ENCODE measurements around the gene CDKN1B. TPM values are rescaled to one million over a fixed set of nuclear protein-coding genes. Genes with fewer than 3 reads are reported as not detected.

Gene CDKN1B
- total RNA-seq, 1 experiment from 2014 or later = 27.7 TPM

DNA sequence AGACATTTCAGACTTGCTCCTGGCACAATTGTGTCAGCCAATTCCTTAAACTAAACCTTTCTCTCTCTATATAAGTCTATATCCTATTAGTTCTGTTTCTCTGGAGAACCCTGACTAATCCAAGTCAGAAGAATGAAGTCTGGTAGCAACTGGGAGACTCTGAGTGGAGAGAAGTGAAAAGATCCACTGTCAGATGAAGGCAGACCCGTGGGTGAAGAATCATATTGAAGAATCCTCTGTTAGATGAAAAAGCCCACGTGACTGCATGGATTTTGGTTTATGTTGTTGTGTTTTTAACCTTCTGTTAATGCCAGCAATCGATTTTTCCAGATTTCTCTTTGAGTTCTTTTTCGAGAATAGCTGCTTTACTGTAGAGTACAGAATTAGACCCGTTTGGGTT is 38.8 kb downstream of the CDKN1B start:
- H4K5ac ChIP-seq (ENCODE audit: insufficient read length, low read depth, low read length) = no peak overlapping the region
- no peaks in the 10 kb centered on the region for H3K79me2 ChIP-seq (ENCODE audit: insufficient read depth, low read length)
- H2BK20ac ChIP-seq (ENCODE audit: low read depth, low read length, poor library complexity, severe bottlenecking) = no peak overlapping the region
- H4K8ac ChIP-seq (replicated peaks; ENCODE audit: insufficient read length, low read depth, low read length) = no peak overlapping the region
- H3K4me2 ChIP-seq (ENCODE audit: insufficient read depth, insufficient read length, low read length) = no peak overlapping the region
- no peak overlapping the region for H3K4me3 Mint-ChIP-seq
- H2AK5ac ChIP-seq (ENCODE audit: insufficient read length, low read length) = no peak overlapping the region
- H3K4me1 Mint-ChIP-seq = no peaks in the 10 kb centered on the region
- H3K27me3 Mint-ChIP-seq (ENCODE audit: low read depth) = no peaks in the 10 kb centered on the region; the same call in 1 of the 2 replicates
- TF ChIP-seq, protein P1, sequence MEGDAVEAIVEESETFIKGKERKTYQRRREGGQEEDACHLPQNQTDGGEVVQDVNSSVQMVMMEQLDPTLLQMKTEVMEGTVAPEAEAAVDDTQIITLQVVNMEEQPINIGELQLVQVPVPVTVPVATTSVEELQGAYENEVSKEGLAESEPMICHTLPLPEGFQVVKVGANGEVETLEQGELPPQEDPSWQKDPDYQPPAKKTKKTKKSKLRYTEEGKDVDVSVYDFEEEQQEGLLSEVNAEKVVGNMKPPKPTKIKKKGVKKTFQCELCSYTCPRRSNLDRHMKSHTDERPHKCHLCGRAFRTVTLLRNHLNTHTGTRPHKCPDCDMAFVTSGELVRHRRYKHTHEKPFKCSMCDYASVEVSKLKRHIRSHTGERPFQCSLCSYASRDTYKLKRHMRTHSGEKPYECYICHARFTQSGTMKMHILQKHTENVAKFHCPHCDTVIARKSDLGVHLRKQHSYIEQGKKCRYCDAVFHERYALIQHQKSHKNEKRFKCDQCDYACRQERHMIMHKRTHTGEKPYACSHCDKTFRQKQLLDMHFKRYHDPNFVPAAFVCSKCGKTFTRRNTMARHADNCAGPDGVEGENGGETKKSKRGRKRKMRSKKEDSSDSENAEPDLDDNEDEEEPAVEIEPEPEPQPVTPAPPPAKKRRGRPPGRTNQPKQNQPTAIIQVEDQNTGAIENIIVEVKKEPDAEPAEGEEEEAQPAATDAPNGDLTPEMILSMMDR (conservative IDR thresholded peaks at IDR 0.05) = no peak
- H2BK120ac ChIP-seq (ENCODE audit: low read depth, low read length, poor library complexity, severe bottlenecking) = no peak overlapping the region
- H4K91ac ChIP-seq (ENCODE audit: insufficient read length, low read depth, low read length) = no peak overlapping the region
- H2AFZ ChIP-seq (ENCODE audit: low read length) = no peak overlapping the region
- no peak overlapping the region for H2BK12ac ChIP-seq (ENCODE audit: insufficient read length, low read depth, low read length)
- H3K9me3 Mint-ChIP-seq = no peaks in the 10 kb centered on the region
- H3K27me3 ChIP-seq (ENCODE audit: insufficient read depth, low read length) = no peaks in the 10 kb centered on the region
- H3K23ac ChIP-seq (ENCODE audit: insufficient read length, low read depth, low read length) = no peak overlapping the region
- H3K27ac Mint-ChIP-seq = no peak overlapping the region
- no peak overlapping the region for H3K14ac ChIP-seq (ENCODE audit: insufficient read depth, low read length)
- no peaks in the 10 kb centered on the region for H3K9me3 ChIP-seq (ENCODE audit: control insufficient read depth, low read depth, low read length)
- no peak overlapping the region for H3K9ac ChIP-seq (ENCODE audit: extremely low read depth, insufficient read length, low read length)
- H4K20me1 ChIP-seq (ENCODE audit: control insufficient read depth, insufficient read depth, insufficient read length) = no peaks in the 10 kb centered on the region
- H3K18ac ChIP-seq (ENCODE audit: insufficient read length, low read depth, low read length) = no peak overlapping the region
- H3T11ph ChIP-seq (ENCODE audit: low read length) = no peak overlapping the region
- no CpG with 5 or more reads among the region's 5 CpGs for WGBS (ENCODE audit: extremely low coverage, insufficient read length, low lambda C conversion rate)
- H3K27ac ChIP-seq (ENCODE audit: insufficient read length, low read depth, low read length) = no peak overlapping the region
- H3K79me1 ChIP-seq (ENCODE audit: insufficient read depth, low read depth, low read length, poor library complexity, severe bottlenecking) = no peaks in the 10 kb centered on the region
- no peak overlapping the region for H3K56ac ChIP-seq (ENCODE audit: insufficient read length, low read depth, low read length)
- DNase-seq = no peak
- no peak overlapping the region for H2BK15ac ChIP-seq (ENCODE audit: low read depth, low read length)
- H3K36me3 Mint-ChIP-seq (ENCODE audit: insufficient read depth in 1 of 3, low read depth in 3 of 3) = no peaks in the 10 kb centered on the region
- H3K4me1 ChIP-seq (ENCODE audit: insufficient read depth, low read length) = no peaks in the 10 kb centered on the region
- no peak overlapping the region for H2BK5ac ChIP-seq (ENCODE audit: insufficient read length, low read length)
- H3K23me2 ChIP-seq (ENCODE audit: insufficient read length, low read depth, low read length, poor library complexity, severe bottlenecking) = no peaks in the 10 kb centered on the region
- no peak overlapping the region for H3K4ac ChIP-seq (ENCODE audit: low read depth, low read length)

Measured in H9 (cell line).